Stimulated activated CD4-positive, alpha-beta T cell treated with anti-CD3 and anti-CD28 coated beads, Interleukin-2, amount 100 ng/mL, for 24 hours (primary cell): ENCODE results near the gene PRDM13.
"Not testable (repeated sequence)": the region's sequence is repeated elsewhere in the genome, so short reads cannot be mapped to it uniquely, and the experiment has no call there.

Experiments used
- DNase-seq, 2 donors: peaks; one replicate each; pipeline ENCODE4 v3.0.0-alpha.2; 2020

PRDM13 gene

GRCh38 chr6:99604166-99605073 lies 2.2 kb upstream of the PRDM13 start:
- no peak for DNase-seq

- no peak for DNase-seq
Measured at GRCh38 chr6:99605074-99605734, 1.4 kb upstream of the PRDM13 start.

DNA sequence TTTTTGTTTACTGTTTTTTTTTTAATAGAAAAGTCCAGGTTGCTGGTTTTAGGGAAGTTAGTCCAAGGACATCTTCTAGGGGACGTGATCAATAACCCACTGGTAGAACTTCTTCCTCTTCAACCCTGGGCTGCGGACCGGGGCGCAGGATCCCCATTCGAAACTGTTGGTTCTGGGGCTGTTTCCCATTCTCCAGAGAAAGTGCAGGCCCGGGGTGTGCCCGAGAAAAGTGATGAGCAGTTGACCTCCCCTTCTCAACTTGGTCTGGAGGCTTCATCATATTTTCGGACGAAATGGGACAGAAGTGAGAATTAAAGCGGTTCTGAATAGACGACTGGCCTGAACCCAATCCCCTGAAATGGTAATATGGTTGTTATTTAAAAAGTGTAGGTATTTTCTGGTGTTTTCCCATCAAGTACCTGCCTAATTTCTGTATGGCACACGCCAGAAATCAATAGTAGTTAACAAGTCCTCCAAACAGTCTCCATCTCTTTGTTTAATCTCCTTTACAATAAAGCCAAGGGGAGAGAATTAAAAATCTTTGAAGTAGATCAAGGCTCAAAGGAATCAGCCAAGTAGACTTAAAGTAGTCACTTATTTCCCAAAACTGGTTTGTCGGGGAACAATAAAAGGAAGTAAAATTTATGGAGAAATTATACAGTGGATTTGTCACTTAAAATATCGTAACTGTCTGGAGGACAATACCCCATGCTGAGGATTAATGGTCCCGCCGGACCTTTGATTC lies 550 bp upstream of the PRDM13 start:
- no peak for DNase-seq

DNA sequence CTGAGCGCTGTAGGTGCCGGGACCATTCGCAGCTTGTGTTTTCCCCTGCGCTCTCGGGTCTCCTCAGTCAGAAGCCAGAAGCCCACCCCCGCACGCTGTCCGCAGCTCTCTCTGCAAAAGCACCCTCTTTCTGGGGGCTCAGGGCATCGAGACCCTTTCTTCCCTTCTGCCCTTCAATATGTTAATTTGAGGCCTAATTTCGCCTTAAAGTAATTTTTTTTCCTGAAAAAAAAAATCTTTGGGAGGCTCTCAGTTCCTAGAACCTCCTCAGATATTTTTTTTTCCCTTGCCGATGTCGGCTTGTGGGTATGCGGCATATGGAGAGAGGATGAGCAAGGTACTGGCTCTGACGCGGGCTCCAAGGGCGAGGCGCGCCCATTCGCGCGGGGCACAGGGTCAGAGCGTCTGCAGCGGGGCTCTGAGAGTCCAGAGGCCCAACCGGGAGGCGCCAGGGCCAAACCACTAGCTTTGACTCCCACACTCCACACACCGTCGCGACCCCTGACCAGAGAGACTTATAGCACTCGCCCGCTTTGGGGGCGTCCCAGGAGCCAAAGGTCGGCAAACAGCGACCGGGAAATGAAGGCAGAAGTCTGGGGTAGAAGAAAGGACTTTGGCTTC lies 893 bp downstream of the PRDM13 start:
- DNase-seq: no peak

DNA sequence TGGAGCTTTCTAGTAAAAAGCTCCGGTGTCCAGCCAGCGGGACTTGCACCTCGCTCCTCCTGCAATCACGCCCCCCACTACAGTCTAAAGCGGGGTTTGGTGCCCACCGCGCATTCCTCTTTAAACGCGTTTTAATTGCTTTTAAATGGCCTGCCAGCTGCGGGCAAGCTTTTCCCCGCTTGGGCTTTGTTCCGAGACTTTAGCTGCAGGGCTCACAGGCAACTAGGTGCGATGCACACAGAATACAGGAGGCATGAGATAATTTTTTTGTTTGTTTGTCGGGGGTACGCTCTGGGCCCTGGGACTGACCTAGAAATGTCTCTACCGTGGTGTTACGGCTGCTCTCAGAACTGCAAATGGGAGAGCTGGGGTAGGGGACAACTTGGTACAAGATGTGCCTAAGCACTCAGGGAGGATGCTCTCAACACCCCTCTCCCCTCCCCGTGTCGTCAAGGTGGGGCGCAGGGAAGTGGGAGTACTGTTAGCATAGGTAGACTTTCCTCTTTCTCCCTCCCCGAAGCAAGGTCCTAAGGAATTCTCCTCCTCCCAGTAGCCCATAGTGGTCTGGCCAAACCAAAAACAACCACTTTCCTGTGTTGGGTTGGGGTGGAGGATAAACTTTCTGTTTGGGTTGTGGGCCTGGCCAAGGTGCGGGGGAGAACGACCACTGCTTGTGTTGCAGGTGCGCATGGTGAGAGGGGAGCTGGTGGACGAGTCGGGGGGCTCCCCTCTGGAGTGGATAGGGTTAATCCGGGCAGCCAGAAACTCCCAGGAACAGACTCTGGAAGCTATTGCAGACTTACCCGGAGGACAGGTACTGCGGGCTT lies 1.6 kb downstream of the PRDM13 start:
- DNase-seq: no peak

- no peak for DNase-seq
Measured at GRCh38 chr6:99608886-99609482, 2.4 kb downstream of the PRDM13 start.

DNA sequence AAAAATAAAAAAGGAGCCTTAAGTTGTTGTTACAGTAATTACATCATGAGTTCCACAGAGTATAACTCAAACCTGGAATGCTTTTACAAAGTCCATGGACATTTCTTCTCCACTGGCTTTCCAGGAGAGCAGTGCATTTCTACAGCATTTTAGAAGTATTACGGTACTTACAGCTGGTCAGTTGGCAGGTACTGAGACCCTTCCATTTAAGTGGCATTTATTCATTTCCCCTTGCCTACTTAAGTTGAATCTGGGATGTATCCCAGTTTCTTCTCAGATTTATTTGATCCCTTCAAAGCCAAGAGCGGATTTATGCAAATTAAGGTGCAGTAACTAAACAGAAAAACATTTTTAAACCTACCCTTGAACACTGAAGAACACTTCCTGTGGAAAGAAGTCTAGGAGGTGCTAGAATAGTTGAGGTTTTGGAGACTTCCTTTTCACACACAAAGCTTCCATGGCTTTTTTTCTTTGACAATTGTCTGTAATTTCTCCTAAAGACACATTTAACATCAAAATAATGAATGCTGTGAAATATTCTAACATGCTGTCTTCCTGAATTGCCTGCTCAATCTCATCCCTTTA lies 3.4 kb downstream of the PRDM13 start:
- DNase-seq: no peak

GRCh38 chr6:99611148-99611547 lies 4.5 kb downstream of the PRDM13 start:
- no peak for DNase-seq

- DNase-seq: no peak
Measured at GRCh38 chr6:99612551-99613408, 6.1 kb downstream of the PRDM13 start.

- peak in 1 of 2 donors; percentile 66 for DNase-seq
Measured at GRCh38 chr6:99613409-99613704, 6.7 kb downstream of the PRDM13 start.

DNA sequence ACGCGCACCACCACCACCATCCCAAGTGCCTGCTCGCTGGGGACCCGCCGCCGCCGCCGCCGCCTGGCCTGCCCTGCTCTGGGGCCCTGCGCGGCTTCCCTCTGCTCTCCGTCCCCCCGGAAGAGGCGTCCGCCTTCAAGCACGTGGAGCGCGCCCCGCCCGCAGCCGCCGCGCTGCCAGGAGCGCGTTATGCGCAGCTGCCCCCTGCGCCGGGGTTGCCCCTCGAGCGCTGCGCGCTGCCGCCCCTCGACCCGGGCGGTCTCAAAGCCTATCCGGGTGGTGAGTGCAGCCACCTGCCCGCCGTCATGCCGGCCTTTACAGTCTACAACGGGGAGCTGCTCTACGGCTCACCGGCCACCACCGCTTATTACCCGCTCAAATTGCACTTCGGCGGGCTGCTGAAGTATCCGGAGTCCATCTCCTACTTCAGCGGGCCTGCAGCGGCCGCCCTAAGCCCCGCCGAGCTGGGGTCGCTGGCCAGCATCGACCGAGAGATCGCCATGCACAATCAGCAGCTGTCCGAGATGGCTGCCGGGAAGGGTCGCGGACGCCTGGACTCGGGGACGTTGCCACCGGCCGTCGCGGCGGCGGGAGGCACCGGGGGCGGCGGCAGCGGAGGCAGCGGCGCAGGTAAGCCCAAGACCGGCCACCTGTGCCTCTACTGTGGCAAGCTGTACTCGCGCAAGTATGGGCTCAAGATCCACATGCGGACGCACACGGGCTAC lies 7.2 kb downstream of the PRDM13 start:
- peak in 1 of 2 donors; percentile 45 for DNase-seq

- peak in 1 of 2 donors; percentile 34 for DNase-seq
Measured at GRCh38 chr6:99614430-99615186, 8.0 kb downstream of the PRDM13 start.

- DNase-seq: no peak
Measured at GRCh38 chr6:99617131-99617530, 10.5 kb downstream of the PRDM13 start.

- DNase-seq: no peak
Measured at GRCh38 chr6:99618649-99619408, 12.2 kb downstream of the PRDM13 start.

DNA sequence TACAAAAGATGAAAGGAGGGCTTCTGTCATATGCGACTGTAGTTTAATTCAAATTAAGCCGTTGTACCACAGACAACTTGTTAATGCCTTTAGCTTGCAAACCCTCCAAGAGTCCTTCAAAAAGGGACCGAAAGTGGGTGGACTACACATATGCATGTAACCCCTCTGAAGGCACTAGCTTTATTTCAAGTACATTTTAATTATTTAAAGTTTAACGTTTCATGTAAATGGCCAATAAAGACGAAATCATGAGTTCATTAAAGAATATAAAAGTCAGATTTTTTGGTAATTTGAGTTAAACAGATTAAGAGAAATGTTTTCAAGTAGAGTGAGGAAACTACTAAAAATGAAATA lies 12.8 kb downstream of the PRDM13 start:
- DNase-seq: no peak

DNA sequence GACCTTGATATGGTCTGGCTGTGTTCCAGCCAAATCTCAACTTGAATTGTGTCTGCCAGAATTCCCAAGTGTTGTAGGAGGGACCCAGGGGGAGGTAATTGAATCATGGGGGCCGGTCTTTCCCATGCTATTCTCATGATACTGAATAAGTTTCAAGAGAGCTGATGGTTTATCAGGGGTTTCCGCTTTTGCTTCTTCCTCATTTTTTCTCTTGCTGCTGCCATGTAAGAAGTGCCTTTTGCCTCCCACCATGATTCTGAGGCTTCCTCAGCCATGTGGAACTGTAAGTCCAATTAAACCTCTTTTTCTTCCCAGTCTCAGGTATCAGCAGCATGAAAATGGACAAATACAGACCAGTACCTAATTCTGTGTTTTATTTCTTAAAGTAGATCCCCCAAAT lies 15.4 kb downstream of the PRDM13 start:
- not testable (repeated sequence) for DNase-seq

DNA sequence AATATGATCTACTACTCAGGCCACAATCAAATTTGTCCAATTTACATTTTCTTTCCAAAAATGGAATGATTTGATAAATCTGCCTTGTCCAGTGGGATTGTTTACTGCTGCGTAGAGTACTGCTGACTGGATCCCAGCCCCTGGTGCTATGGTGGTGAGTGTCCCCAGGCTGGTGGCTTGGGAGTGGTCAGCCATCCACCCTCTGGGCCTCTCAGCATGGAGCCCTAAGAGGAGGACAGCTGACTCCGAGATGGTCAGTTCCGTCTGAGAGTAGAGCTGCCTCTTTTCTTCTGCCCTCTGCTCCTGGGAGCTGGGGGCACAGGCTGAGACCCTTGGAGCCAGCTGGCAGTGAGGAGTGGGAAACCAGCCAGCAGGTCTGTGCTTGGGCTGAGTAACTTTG lies 22.7 kb downstream of the PRDM13 start:
- no peak for DNase-seq

GRCh38 chr6:99637629-99638028 lies 31.0 kb downstream of the PRDM13 start:
- no peak for DNase-seq
